ENCODE data around the gene RHOBTB1.
"Not testable (repeated sequence)": the region's sequence is repeated elsewhere in the genome, so short reads cannot be mapped to it uniquely, and the experiment has no call there.

The RHOBTB1 gene

DNA sequence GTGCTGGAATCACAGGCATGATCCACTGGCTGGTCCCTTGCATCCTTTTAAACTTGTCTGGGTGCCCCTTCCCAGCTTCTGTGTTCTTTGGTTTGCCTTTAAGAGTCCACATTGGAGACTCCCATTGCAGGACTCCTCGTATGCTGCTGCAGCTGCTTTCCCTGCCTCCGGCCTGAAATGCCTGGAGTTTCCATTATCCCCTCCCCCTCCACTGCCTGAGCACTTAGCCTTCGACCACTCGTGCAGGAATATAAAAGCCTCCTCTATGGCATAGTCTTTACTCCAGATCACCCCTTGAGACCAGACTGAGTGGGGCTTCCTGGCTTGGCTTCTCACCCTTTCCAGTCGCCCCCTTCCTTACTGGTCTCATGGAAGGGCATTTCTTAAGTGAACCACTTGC lies 80.2 kb downstream of the RHOBTB1 start:
- DNase-seq (ENCODE audit: low spot score): no peak

DNA sequence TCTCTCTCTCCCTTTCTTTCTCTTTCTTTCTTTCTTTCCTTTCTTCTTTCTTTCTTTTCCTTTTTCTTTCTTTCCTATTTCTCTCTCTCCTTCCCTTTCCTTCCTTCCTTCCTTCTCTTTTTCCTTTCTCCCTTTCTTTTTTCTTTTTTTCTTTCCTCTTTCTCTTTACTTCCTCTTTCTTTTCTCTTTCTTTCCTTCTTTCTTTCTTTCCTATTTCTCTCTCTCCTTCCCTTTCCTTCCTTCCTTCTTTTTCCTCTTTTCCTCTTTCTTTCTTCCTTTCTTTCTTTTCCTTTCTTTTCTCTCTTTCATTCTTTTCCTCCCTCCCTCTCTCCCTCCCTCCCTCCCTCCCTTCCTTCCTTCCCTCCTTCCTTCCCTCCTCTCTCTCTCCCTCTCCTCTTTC lies 81.5 kb downstream of the RHOBTB1 start:
- no peak for DNase-seq (ENCODE audit: low spot score)

DNA sequence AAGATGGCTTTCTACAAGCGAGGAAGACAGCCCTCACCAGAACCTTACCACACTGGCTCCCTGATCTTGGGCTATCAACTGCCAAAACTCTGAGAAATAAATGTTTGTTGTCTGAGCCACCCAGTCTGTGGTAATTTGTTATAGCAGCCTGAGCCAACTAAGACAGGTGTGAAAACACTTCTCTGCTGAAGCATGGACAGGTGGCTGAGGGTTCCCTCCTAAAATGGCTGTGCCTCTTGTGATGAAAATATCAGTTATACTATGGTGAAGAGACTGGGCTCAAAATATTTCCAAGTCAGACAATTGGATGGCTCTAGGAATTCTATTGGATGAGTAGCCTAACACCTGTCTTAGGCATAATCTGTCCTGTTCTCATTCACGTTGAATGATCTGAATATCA lies 87.6 kb downstream of the RHOBTB1 start:
- no peak for DNase-seq (ENCODE audit: low spot score)

DNA sequence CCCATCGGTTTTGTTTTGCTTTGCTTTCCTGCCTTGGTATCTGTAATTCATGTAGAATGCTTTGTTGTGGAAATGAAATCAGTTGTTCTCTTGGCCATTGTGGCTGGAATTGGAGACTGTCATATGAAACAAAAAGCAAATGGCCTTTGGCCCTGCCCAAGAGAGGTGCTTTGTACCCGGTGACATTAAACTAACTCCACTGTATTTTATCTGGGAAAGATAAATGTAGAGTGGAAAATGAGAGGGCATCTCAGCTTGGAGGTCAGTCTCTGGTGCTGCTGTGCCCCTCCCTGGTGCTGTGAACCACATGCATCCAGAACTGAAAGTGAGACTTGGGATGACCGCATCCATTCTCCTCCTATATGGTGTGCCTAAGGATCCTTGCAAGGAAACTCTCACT lies 90.3 kb downstream of the RHOBTB1 start:
- no peak for DNase-seq (ENCODE audit: low spot score)

DNA sequence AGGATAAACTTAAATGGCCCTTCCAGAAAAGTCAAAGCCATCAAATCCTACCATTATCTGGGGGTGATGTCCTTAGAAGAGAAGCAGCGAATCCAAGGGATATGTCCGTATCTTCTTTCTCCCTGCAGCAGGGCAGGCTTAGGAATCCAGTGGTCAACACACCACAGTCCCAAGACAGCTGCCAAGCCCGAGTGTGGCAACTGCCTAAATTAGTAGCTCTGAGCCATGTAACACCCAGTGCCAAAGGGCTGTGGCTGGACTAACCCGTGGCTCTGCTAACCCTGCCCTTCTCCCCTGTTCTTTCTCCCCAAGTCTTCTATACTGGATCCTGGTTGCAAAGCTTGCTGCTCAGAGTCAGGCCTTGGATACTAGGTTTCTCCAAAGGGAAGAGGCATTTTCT lies 90.9 kb downstream of the RHOBTB1 start:
- DNase-seq (ENCODE audit: low spot score): no peak

DNA sequence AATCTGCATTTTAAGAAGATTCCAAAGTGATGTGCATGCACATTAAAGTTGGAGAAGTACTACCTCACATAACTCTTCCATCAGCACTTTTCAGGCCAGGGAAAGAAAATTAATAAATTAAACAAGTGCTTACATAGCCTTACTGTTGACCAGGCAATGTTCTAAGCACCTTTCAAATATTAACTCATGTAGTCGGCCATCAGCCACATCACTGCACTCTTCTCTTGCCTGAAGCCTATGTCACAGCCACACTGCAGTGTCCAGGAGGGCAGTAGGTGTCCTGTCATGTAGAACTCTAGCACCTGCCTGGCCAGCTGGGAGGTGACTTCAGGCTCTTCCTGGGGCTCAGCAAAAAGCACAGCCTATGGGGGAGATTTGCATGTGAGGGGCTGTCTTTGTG lies 94.2 kb downstream of the RHOBTB1 start:
- no peak for DNase-seq (ENCODE audit: low spot score)

DNA sequence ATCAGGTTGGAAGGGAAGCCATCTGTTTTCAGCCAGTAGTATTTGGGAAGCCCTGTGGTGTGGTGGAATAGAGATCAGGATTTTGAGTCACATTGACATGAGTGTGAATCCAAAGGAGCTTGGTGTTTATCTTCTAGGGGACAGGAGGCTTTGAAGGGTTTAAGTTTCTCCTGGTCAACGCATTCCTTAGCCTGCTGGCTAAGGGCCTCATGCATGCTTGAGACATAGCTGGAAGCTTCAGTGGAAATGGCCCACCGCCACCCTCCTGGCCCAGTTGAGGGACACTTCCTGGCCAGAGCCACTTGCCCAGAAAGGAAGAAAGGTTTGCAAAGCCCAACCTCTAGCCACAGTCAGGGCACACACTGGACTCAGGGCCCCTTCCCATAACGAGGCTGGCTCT lies 94.8 kb downstream of the RHOBTB1 start:
- no peak for DNase-seq (ENCODE audit: low spot score)

DNA sequence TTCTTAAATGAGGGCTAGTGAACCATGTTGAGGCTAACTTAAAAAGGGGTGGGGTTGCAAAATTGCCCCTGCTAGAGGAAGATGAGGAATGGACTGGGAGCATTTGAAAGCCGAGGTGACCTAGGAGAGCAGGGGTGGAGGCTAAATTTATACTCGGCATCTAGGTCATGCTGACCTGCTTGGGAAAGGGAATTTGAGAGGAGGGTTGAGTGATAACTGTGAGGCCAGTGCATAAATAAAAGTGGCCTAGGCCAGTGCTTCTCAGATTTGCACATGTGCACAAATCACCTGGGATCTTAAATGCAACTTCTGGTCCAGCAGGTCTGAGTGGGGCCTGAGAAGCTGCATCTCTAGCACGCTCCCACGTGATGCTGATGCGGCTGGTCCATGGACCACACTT lies 95.3 kb downstream of the RHOBTB1 start:
- no peak for DNase-seq (ENCODE audit: low spot score)

DNA sequence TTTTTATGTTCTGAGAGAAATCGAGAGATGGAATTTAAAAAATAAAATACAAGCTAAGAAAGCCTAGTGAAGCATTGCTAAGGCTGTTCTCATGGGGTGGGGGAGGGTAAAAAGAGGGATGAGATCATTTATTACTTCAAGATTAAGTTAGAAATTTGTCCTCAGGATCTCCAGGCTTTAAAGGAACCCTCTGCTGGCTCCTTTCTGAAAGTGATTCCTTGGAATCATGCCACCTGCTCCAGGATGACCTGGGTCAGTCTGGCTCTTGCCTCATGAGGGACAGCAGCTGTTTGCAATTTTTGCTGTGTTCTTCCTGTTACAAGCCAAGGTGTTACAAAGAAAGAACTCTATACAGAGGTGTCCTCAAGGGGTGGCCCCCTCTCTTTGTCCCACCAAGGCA lies 95.9 kb downstream of the RHOBTB1 start:
- DNase-seq (ENCODE audit: low spot score): no peak

DNA sequence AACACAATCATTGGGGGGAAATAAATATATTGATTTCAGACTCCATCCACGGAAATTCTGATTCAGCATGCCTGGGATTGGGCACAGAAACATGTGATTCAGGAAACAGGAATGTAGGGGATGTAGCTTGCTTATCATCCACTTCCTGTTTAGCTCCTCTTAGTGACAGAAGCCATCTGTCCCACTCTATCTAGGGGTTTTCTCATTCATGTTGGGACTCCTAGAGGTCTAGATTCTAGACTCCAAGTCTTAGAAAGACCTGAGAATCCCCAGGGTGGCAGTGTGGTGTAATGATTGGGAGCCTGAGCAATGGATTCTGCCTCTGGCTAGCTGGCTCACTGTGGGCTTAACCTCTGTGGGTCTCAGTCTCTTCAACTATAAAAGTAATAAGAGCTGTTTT lies 97.8 kb downstream of the RHOBTB1 start:
- no peak for DNase-seq (ENCODE audit: low spot score)

DNA sequence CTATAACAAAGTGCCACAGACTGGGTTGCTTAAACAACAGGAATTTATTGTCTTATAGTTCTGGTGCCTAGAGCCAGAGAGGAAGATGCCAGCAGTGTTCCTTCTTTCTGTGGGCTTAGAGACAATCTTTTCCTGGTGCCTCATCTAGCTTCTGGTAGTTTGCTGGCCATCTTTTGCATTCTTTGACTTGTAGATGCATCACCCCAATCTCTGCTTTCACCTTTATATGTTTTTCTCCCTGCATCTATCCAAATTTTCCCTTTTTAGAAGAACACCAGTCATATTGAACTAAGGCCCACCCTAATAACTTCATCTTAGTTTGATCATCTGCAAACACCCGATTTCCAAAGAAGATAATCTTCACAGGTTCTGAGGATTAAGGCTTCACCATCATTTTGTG lies 98.9 kb downstream of the RHOBTB1 start:
- no peak for DNase-seq (ENCODE audit: low spot score)

DNA sequence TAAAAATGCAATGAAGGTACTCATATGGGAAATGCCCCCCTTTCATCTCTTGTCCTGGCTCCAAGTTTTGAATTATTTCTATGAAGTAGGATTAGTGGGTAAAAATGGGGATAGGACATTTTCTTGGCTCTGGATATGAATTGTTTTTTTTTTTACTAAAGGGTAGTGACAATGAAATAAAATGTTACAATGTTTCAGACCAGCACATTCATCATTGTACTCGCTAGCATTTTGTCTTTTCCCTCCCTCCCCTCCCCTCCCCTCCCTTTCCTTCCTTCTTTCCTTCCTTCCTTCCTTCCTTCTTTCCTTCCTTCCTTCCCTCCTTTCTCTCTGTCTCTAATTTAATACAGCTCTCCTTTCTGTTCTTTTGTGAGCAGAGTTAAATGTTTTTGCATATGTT lies 101.3 kb downstream of the RHOBTB1 start:
- DNase-seq (ENCODE audit: low spot score): no peak

DNA sequence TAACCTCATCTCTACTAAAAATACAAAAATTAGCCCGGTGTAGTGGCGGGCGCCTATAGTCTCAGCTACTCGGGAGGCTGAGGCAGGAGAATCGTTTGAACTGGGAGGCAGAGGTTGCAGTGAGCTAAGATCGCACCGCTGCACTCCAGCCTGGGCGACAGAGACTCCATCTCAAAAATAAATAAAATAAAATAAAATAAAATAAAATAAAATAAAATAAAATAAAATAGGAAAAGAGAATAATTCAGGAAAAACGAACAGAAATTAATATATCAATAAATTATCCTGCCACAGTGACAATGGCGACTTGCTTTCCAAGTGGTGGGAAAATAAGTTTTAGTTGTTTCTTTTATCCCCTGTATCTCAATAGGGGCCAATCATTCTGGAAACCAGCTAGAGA lies 102.8 kb downstream of the RHOBTB1 start:
- not testable (repeated sequence) for DNase-seq (ENCODE audit: low spot score)

DNA sequence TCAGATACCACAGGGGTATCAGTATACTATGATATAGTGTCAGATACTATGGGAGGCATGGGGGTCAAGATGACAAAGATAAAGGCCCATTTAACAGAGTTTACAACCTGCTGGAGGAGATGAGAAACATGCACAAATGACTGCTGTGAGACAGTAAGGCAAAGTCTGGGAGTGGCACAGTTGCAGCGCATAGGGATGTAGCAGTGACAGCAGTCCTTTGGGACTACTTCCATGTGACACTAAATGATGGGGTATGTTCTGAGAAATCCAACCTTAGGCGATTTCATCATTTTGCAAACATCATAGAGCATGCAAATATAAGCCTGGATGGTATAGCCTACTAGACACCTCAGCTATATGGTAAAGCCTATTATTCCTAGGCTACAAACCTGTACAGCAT lies 108.9 kb downstream of the RHOBTB1 start:
- DNase-seq (ENCODE audit: low spot score): no peak

DNA sequence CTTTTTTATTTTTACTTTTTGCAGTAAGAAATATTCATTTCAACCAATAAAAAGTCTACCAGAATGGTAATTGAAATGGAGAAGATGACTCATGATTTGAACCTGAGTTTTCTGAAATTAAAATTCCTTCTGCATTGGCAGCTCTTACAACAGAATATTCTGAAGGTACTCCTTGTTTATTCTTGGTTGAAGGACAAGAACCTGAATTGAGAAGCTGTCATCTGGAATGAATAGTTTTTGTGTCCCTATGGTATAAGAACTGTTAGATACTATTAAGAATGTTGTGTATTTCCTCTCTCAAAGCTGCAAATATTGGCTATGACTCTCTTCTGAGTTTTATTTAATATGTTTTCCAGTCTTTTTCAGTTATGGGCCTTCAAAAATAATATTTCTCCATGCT lies 109.6 kb downstream of the RHOBTB1 start:
- no peak for DNase-seq (ENCODE audit: low spot score)

DNA sequence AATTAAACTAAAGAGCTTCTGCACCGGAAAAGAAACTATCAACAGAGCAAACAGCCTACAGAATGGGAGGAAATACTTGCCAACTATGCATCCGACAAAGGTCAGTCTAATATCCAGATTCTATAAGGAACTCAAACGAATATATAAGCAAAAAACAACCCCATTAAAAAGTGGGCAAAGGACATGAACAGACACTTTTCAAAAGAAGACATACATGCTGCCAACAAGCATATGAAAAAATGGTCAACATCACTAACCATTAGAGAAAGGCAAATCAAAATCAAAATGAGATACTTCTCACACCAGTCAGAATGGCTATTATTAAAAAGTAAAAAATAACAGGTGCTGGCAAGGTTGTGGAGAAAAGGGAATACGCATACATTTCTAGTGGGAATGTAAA lies 111.8 kb downstream of the RHOBTB1 start:
- DNase-seq (ENCODE audit: low spot score): not testable (repeated sequence)

DNA sequence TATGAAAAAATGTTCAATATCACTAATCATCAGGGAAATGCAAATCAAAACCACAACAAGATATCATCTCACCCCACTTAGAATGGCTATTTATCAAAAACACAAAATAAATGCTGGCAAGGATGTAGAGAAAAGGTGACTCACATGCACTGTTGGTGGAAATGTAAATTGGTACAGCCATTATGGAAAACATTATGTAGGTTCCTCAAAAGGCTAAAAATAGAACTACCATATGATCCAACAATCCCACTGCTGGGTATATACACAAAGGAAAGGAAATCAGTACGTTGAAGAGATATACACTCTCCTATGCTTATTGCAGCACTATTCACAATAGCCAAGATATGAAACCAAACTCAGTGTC lies 115.5 kb downstream of the RHOBTB1 start:
- no peak for DNase-seq (ENCODE audit: low spot score)

DNA sequence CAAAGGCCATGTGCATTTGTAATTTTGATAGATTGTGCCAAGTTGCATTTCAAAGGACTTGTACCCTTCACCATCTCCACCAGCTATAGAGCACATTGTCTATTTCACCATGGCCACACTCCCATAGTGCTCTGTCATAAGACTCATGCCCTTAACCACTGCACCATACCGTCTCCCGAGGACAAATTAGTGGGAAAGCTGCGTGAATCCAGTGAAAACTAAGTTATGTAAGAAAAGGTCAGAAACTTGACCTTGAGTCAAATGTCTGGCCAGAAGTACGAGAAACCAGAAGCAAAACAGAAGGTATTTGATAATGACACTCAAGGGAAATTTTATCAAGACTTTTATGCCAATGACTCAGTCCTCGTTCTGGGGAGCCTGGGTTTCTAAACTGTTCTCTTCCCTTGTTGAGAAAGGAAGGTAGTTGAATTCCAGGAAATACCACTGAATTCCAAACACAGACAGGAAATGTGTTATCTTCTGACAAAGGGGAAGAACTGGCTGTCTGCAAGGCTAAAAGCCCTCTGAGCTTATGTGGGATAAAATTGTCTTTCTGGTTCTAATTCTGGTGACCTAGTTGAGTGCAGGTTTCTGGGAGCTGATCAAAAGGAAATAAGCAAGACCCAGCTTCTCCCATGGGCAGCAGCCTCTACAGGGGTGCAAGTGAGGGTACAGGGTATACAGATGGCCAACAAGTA lies 116.0 kb downstream of the RHOBTB1 start:
- no peak for DNase-seq (ENCODE audit: low spot score)

DNA sequence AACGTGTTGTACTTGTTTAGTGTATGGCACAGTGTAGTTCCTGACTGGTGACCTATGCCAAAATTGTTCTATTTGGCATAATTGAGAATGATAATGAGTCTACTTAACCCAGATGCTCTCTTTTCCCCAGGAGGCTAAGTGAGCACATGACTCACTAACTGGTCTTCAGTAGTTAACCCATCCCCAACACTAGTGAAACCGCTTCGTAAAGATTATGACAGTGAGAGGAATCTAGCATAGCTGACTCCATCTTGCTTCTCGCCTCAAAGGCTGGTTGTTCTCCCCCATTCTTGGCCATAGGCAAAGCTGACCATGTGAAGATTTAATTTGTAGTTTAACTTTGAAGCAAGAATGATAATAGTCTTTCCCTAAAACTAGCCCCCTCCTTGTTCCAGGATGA lies 118.5 kb downstream of the RHOBTB1 start:
- DNase-seq (ENCODE audit: low spot score): no peak

DNA sequence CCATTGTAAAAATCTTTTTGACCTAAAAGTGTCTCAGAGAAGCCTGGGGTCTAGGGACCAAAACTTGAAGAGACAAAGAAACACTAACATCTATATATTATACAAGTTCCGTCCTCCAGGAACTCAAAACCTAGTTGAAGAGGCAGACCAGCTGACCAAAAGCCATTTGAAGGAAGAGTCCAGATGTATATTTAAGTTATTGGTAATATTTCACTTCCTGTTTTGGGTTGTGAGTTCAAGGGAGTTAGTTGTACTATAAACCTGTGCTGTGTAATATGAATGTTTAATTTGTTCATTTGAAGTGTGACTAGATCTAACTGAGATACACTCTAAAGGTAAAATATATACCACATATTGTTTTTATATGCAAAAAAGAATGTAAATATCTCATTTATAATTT lies 120.7 kb downstream of the RHOBTB1 start:
- DNase-seq (ENCODE audit: low spot score): no peak

DNA sequence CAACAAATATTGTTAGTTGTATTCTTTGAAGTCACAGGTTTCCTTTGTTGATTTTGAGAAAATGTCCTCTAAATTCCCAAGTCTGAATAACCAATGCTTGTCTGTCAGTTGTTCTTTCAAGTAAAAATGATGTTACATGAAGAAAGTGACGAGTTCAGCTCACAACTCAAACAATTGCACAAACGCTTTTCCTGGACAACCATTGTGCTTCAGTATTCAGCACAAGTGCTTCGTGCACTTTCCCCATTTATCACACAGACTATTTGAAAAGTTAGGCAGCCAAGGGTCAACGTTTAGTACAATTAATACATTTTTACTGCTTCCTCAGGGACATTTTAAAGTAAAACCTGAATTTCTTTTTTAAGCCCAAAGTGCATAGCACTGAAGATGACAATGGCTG lies 121.2 kb downstream of the RHOBTB1 start:
- no peak for DNase-seq (ENCODE audit: low spot score)

DNA sequence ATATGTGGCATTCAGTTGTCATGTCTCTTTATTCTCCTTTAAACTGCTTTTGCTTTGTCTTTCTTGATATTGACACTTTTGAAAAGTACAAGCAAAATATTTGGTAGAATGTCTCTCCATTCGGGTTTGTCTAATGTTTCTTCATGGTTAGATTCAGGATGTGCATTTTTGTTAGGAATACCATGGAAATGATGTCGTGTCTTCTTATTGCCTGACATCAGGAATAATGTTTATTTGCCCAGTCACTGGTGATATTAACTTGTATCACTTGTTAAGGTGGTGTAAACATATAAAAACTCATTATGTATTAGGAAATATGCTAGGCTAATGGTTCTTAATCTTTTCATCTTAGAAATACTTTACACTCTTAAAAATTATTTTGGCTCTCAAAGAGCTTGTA lies 122.3 kb downstream of the RHOBTB1 start:
- no peak for DNase-seq (ENCODE audit: low spot score)

DNA sequence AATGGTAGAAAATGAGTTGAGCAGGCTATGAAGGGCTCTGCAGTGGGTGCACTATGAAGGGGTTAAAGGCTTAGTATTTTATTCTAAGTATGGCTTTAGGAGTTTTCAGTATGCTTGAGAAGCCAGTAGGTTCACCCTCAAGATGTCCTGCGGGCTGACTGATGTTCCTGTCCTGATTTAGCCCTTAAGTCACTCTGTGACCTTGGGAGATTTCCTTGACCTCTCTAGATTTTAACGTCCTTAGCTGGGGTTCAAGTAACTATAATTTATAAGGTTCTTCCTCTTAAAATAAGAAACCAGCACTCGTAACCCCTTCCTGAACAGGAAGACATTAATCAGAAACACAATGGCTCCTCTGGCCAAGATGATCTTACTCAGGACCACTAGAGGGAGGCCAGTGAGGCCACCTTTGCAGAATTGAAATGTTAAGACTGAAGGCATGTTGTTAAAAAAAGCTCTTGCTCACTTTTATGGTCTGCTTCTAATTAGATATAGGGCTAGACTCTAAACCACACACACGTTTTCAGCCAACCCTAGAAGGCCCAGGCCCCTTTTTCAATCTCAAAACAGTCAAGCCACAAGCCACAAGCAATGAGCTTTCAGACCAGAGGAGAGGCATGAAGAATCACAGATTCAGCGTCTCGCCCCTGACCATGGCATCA lies 123.8 kb downstream of the RHOBTB1 start:
- no peak for DNase-seq (ENCODE audit: low spot score)
